ENCODE data around the gene SCYGR2. TPM values are rescaled to one million over a fixed set of nuclear protein-coding genes. Genes with fewer than 3 reads are reported as not detected.

Gene SCYGR2
- total and polyA plus RNA-seq, 2 experiments from 2014 or later, result not detected

DNA sequence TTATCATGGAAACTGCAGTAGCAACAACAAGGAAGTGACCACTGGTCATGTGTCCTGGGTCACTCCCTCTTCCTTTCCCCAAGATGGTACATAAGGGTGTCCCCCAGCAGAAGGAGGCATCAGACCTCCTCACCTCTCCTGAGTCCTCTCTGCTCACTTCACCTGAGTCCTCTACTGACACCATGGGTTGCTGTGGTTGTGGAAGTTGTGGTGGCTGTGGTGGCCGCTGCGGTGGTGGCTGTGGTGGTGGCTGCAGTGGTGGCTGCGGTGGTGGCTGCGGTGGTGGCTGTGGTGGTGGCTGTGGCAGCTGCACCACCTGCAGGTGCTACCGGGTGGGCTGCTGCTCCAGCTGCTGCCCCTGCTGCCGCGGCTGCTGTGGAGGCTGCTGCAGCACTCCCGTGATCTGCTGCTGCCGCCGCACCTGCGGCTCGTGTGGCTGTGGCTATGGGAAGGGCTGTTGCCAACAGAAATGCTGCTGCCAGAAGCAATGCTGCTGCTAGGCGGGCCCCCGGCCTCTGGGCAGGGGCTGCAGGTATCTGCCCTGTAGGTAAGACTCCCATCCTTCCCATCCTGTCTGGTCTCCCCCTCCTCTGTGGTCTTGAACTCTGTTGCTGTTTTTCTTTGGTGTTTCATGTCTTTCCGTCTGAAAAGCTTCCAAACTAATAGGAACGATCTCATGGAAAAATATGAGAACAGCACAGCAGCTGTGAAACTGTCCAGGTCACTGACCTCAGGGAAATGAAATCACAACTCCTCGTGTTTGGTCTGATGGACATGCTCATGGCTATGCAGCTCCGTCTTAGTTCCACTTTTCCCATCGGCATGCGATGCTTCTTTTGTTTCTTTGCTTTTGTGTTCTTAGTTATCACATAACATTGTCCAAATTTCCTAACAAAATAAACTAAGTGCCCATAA, 18.9 kb downstream of the SCYGR2 start, which contains the start of gene SCYGR4:
TSS of gene SCYGR4 (plus strand) at position 183 of the 915 bp plus-strand sequence. CDS start at position 183, 0 bp downstream.
- H3K9me2 ChIP-seq (replicated peaks; ENCODE audit: insufficient read depth), result no peaks in the 10 kb centered on the region
- no peaks in the 10 kb centered on the region for H4K20me1 ChIP-seq (ENCODE audit: insufficient read depth, poor library complexity, severe bottlenecking)
- H3K4me2 ChIP-seq, result no peak within 1 kb of the TSS
- no peak within 1 kb of the TSS for H3K27ac ChIP-seq
- H3K79me2 ChIP-seq, result no peaks in the 10 kb centered on the region
- no peaks in the 10 kb centered on the region for H3K36me3 ChIP-seq (replicated peaks; ENCODE audit: insufficient read depth, low read depth)
- H2AFZ ChIP-seq, result no peak within 1 kb of the TSS
- TF ChIP-seq EZH2 (IDR thresholded peaks at IDR 0.05; ENCODE audit: borderline replicate concordance) (no peak), EZH2phosphoT487 (IDR thresholded peaks at IDR 0.05; ENCODE audit: low read depth, severe bottlenecking, unreplicated experiment) (no peak)
- TF ChIP-seq, protein P1, sequence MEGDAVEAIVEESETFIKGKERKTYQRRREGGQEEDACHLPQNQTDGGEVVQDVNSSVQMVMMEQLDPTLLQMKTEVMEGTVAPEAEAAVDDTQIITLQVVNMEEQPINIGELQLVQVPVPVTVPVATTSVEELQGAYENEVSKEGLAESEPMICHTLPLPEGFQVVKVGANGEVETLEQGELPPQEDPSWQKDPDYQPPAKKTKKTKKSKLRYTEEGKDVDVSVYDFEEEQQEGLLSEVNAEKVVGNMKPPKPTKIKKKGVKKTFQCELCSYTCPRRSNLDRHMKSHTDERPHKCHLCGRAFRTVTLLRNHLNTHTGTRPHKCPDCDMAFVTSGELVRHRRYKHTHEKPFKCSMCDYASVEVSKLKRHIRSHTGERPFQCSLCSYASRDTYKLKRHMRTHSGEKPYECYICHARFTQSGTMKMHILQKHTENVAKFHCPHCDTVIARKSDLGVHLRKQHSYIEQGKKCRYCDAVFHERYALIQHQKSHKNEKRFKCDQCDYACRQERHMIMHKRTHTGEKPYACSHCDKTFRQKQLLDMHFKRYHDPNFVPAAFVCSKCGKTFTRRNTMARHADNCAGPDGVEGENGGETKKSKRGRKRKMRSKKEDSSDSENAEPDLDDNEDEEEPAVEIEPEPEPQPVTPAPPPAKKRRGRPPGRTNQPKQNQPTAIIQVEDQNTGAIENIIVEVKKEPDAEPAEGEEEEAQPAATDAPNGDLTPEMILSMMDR (IDR thresholded peaks at IDR 0.05; ENCODE audit: poor library complexity), result no peak
- no peaks in the 10 kb centered on the region for H3K9me3 ChIP-seq (ENCODE audit: low read depth)
- H3K4me3 ChIP-seq, result no peak within 1 kb of the TSS
- H3K4me1 ChIP-seq (ENCODE audit: insufficient read depth), result no peaks in the 10 kb centered on the region
- no peak for DNase-seq (ENCODE audit: low spot score)
- no peaks in the 10 kb centered on the region for H3K27me3 ChIP-seq
- 89% methylated on average over 20 of the region's 20 CpGs for WGBS (ENCODE audit: low lambda C conversion rate, missing lambda C conversion rate)

DNA sequence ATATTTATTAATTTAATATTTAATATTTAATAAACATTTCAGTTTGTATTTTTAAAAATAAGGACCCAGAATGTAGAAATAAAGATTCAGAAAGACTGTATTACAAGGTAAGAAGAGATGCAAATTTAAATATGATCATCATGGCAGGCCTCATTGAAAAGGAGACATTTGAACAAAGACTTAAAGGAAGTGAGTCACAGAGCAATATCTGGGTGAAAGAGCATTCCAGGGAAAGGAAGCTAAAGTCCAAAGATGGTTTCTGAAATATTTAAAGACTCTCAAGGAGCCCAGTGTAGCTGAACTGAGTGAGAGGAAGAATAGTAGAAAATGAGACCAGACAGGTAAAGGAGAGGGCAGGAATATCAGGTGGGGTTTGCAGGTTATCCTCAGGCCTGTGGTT, 24.5 kb downstream of the SCYGR2 start:
- peak; percentile 20 for DNase-seq (ENCODE audit: low spot score)
- H3K9me2 ChIP-seq (replicated peaks; ENCODE audit: insufficient read depth), result no peaks in the 10 kb centered on the region
- TF ChIP-seq, protein P1 (IDR thresholded peaks at IDR 0.05; ENCODE audit: poor library complexity), result no peak
- TF ChIP-seq EZH2 (IDR thresholded peaks at IDR 0.05; ENCODE audit: borderline replicate concordance) (no peak), EZH2phosphoT487 (IDR thresholded peaks at IDR 0.05; ENCODE audit: low read depth, severe bottlenecking, unreplicated experiment) (no peak)
- no peak overlapping the region for H3K4me2 ChIP-seq
- H3K36me3 ChIP-seq (replicated peaks; ENCODE audit: insufficient read depth, low read depth), result no peaks in the 10 kb centered on the region
- no peak overlapping the region for H2AFZ ChIP-seq
- no peaks in the 10 kb centered on the region for H3K27me3 ChIP-seq
- H3K4me3 ChIP-seq, result no peak overlapping the region
- no peaks in the 10 kb centered on the region for H4K20me1 ChIP-seq (ENCODE audit: insufficient read depth, poor library complexity, severe bottlenecking)
- H3K4me1 ChIP-seq (ENCODE audit: insufficient read depth), result no peaks in the 10 kb centered on the region
- H3K79me2 ChIP-seq, result no peaks in the 10 kb centered on the region
- no peaks in the 10 kb centered on the region for H3K9me3 ChIP-seq (ENCODE audit: low read depth)
- peak overlapping the region; percentile 65 for H3K27ac ChIP-seq

DNA sequence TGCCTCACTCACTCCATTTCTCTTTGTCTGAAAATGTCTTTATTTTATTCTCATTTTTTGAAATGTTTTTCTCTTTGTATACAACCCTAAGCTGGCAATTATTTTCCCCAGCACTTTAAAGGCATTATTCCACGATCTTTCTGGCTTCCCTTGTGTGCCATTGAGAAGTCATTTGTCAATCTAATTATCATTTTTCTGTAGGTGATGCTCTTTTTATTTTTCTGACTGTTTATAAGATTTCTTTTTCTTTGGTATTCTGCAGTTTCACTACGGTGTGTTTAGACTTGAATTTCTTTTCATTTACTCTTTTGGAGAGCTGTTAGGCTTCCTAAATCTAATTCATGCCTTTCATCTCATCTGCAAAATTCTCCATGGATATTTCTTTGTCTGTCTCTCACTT, 26.7 kb downstream of the SCYGR2 start:
- no peaks in the 10 kb centered on the region for H3K9me2 ChIP-seq (replicated peaks; ENCODE audit: insufficient read depth)
- H3K4me3 ChIP-seq, result no peak overlapping the region
- no peaks in the 10 kb centered on the region for H3K27me3 ChIP-seq
- no peak overlapping the region for H2AFZ ChIP-seq
- no peaks in the 10 kb centered on the region for H3K9me3 ChIP-seq (ENCODE audit: low read depth)
- H3K79me2 ChIP-seq, result no peaks in the 10 kb centered on the region
- no peaks in the 10 kb centered on the region for H3K36me3 ChIP-seq (replicated peaks; ENCODE audit: insufficient read depth, low read depth)
- no peak overlapping the region for H3K27ac ChIP-seq
- H3K4me1 ChIP-seq (ENCODE audit: insufficient read depth), result no peaks in the 10 kb centered on the region
- no peak overlapping the region for H3K4me2 ChIP-seq
- DNase-seq (ENCODE audit: low spot score), result no peak
- WGBS (ENCODE audit: low lambda C conversion rate, missing lambda C conversion rate), result 67% methylated on average over 2 of the region's 2 CpGs
- no peaks in the 10 kb centered on the region for H4K20me1 ChIP-seq (ENCODE audit: insufficient read depth, poor library complexity, severe bottlenecking)
- no peak for TF ChIP-seq EZH2 (IDR thresholded peaks at IDR 0.05; ENCODE audit: borderline replicate concordance)
- TF ChIP-seq, protein P1 (IDR thresholded peaks at IDR 0.05; ENCODE audit: poor library complexity), result no peak
